CD14-positive monocyte (primary cell): ENCODE results near the gene CFAP74. TPM values are rescaled to one million over a fixed set of nuclear protein-coding genes. Genes with fewer than 3 reads are reported as not detected.

Experiments
- DNase-seq, 3 donors: peaks; one replicate each; pipeline ENCODE4 v3.0.0-alpha.2; 2011 to 2022
- H2AFZ ChIP-seq: 2 replicates; pipeline ENCODE4 v1.6.0; 2012; ENCODE audit warnings: mild to moderate bottlenecking, low read depth, low read length, inconsistent platforms; ENCODE audit not compliant: insufficient read depth, poor library complexity, severe bottlenecking
- H3K27ac ChIP-seq, 2 donors: 1 replicate in 1 of 2; 2 replicates in 1 of 2; pipeline ENCODE4 v1.5.1; 2012 to 2013; ENCODE audit warnings: low read length in 2 of 2, control low read depth in 1 of 2, inconsistent platforms in 1 of 2, low read depth in 1 of 2, mild to moderate bottlenecking in 1 of 2
- H3K27me3 ChIP-seq, 2 donors: one replicate each; pipeline versions ENCODE4 v1.6.0 to v1.6.1; 2011 to 2013; ENCODE audit warnings: low read length in 2 of 2; ENCODE audit not compliant: control insufficient read depth in 2 of 2, insufficient read depth in 2 of 2
- H3K36me3 ChIP-seq, 2 donors: replicated peaks in 1 of 2; 1 replicate in 1 of 2; 2 replicates in 1 of 2; pipeline versions ENCODE4 v1.5.1 to v1.6.1; 2012 to 2013; ENCODE audit warnings: low read length in 2 of 2, control low read depth in 1 of 2, inconsistent platforms in 1 of 2, mild to moderate bottlenecking in 1 of 2; ENCODE audit not compliant: insufficient read depth in 2 of 2, control insufficient read depth in 1 of 2
- H3K4me1 ChIP-seq, 2 donors: 1 replicate in 1 of 2; 2 replicates in 1 of 2; pipeline versions ENCODE4 v1.5.1 to v1.6.1; 2012 to 2013; ENCODE audit warnings: low read length in 2 of 2, control low read depth in 1 of 2, inconsistent platforms in 1 of 2, mild to moderate bottlenecking in 1 of 2, moderate library complexity in 1 of 2; ENCODE audit not compliant: insufficient read depth in 2 of 2, control insufficient read depth in 1 of 2
- H3K4me2 ChIP-seq: replicated peaks from 2 replicates; pipeline ENCODE3; 2012; ENCODE audit warnings: low read length, moderate library complexity, mild to moderate bottlenecking; ENCODE audit not compliant: poor library complexity, severe bottlenecking; ENCODE audit errors: extremely low read depth
- H3K4me3 ChIP-seq, 3 experiments: fragments of 200-600 bp in 1 of 3; sonication (generic) in 1 of 3; replicated peaks in 1 of 3; 1 replicate in 2 of 3; 2 replicates in 1 of 3; pipeline ENCODE4 v1.5.1; 2011 to 2013; ENCODE audit warnings: low read length in 3 of 3, mild to moderate bottlenecking in 3 of 3, control low read depth in 2 of 3, low read depth in 2 of 3, inconsistent platforms in 1 of 3, moderate library complexity in 1 of 3
- H3K79me2 ChIP-seq: 2 replicates; pipeline ENCODE4 v1.6.0; 2012; ENCODE audit warnings: mild to moderate bottlenecking, control low read depth, inconsistent platforms, low read length, moderate library complexity; ENCODE audit not compliant: insufficient read depth
- H3K9ac ChIP-seq: 2 replicates; pipeline ENCODE4 v1.6.0; 2017; ENCODE audit warnings: low read length, mild to moderate bottlenecking; ENCODE audit not compliant: insufficient read depth, poor library complexity, severe bottlenecking
- H3K9me3 ChIP-seq, 2 donors: replicated peaks in 1 of 2; 1 replicate in 1 of 2; 2 replicates in 1 of 2; pipeline versions ENCODE4 v1.5.1 to v1.6.1; 2012 to 2013; ENCODE audit warnings: low read length in 2 of 2, control low read depth in 1 of 2; ENCODE audit not compliant: control insufficient read depth in 1 of 2, insufficient read depth in 1 of 2
- H4K20me1 ChIP-seq: 2 replicates; pipeline ENCODE4 v1.6.0; 2012; ENCODE audit warnings: mild to moderate bottlenecking, low read length, control low read depth, moderate library complexity; ENCODE audit not compliant: insufficient read depth
- H3K27ac Mint-ChIP-seq, 7 donors: one replicate each; pipeline ENCODE4 v1.8.0; 2020; ENCODE audit warnings: mild to moderate bottlenecking in 7 of 7, mixed read lengths in 7 of 7, moderate library complexity in 6 of 7, inconsistent platforms in 2 of 7
- H3K27me3 Mint-ChIP-seq, 3 donors: one replicate each; pipeline ENCODE4 v1.8.0; 2021 to 2022; ENCODE audit warnings: low read depth in 3 of 3, mild to moderate bottlenecking in 3 of 3, mixed read lengths in 3 of 3, moderate library complexity in 3 of 3, inconsistent platforms in 1 of 3
- H3K36me3 Mint-ChIP-seq, 2 donors: one replicate each; pipeline ENCODE4 v1.8.0; 2020; ENCODE audit warnings: mixed read lengths in 2 of 2, inconsistent platforms in 1 of 2, mild to moderate bottlenecking in 1 of 2
- H3K4me1 Mint-ChIP-seq: one replicate; pipeline ENCODE4 v1.8.0; 2020; ENCODE audit warnings: mild to moderate bottlenecking, mixed read lengths
- H3K4me3 Mint-ChIP-seq, 2 donors: one replicate each; pipeline ENCODE4 v1.8.0; 2020; ENCODE audit warnings: mild to moderate bottlenecking in 2 of 2, mixed read lengths in 2 of 2, moderate library complexity in 1 of 2
- H3K9me3 Mint-ChIP-seq, 7 donors: one replicate each; pipeline ENCODE4 v1.8.0; 2020 to 2022; ENCODE audit warnings: mixed read lengths in 7 of 7, mild to moderate bottlenecking in 6 of 7, moderate library complexity in 6 of 7, inconsistent platforms in 2 of 7
- CTCF ChIP-seq: fragments of 200-600 bp; IDR thresholded peaks from one replicate; pipeline ENCODE4 v1.8.0; 2022; ENCODE audit warnings: antibody characterized with exemption, mild to moderate bottlenecking
- WGBS: methylation state at CpG from one replicate; pipeline ENCODE4 v1.1.5; 2013; ENCODE audit warnings: missing lambda C conversion rate; ENCODE audit not compliant: insufficient coverage; 5-methylcytosine and 5-hydroxymethylcytosine counted together
- intact Hi-C, 2 donors: fragments of 100-400 bp; cut with micrococcal nuclease; formaldehyde crosslinking; loops; one replicate each; pipeline versions ENCODE4 v1.15.0 to v1.15.1; 2023
- polyA plus RNA-seq, 3 donors: library from polyadenylated mRNA; depleted of rRNA in 1 of 3; unstranded in 2 of 3; stranded (reverse) in 1 of 3; fragments of 300-500 nt in 2 of 3; fragments of >200 nt in 1 of 3; fragmentation: Illumina TruSeq in 2 of 3; gene quantifications; 1 replicate in 2 of 3; 2 replicates in 1 of 3; pipeline ENCODE4 v1.2.3, GENCODE V29; 2012 to 2021

CFAP74 gene
- polyA plus RNA-seq, 3 donors = not detected

GRCh38 chr1:1938613-1939295, 64.8 kb downstream of the CFAP74 start:
- Mint-ChIP-seq H3K27ac (no peak overlapping the region), H3K27me3 (peaks cover 2 to 4% (median 3%) of the 10 kb centered on the region in 3 donors), H3K36me3 (no peaks in the 10 kb centered on the region), H3K4me1 (peaks cover under 1% of the 10 kb centered on the region), H3K4me3 (no peak overlapping the region), H3K9me3 (peaks cover 0 to 11% (median 4%) of the 10 kb centered on the region in 7 donors)
- no peak overlapping the region for H3K4me2 ChIP-seq
- no peaks in the 10 kb centered on the region for H3K79me2 ChIP-seq
- H4K20me1 ChIP-seq = no peaks in the 10 kb centered on the region
- 95% methylated on average over 22 of the region's 24 CpGs for WGBS
- no peak for TF ChIP-seq CTCF
- no peak overlapping the region for H3K9ac ChIP-seq
- peaks cover under 1% of the 10 kb centered on the region in 2 donors for H3K4me1 ChIP-seq
- H3K36me3 ChIP-seq = no peaks in the 10 kb centered on the region
- no peaks in the 10 kb centered on the region for H3K9me3 ChIP-seq
- no peak overlapping the region for H3K27ac ChIP-seq
- intact Hi-C loops = no loop called here
- H2AFZ ChIP-seq = no peak overlapping the region
- H3K4me3 ChIP-seq = no peak overlapping the region
- no peaks in the 10 kb centered on the region for H3K27me3 ChIP-seq
- no peak for DNase-seq

GRCh38 chr1:1938276-1938573, 65.4 kb downstream of the CFAP74 start:
- no peak overlapping the region for H3K4me3 Mint-ChIP-seq
- no peaks in the 10 kb centered on the region for H3K4me1 Mint-ChIP-seq
- Histone ChIP-seq H3K79me2 (no peaks in the 10 kb centered on the region), H3K27me3 (no peaks in the 10 kb centered on the region), H3K9me3 (no peaks in the 10 kb centered on the region), H3K4me3 (no peak overlapping the region), H4K20me1 (no peaks in the 10 kb centered on the region), H2AFZ (no peak overlapping the region), H3K9ac (no peak overlapping the region), H3K4me1 (no peaks in the 10 kb centered on the region), H3K36me3 (no peaks in the 10 kb centered on the region), H3K4me2 (no peak overlapping the region), H3K27ac (no peak overlapping the region)
- peaks cover 2 to 5% (median 2%) of the 10 kb centered on the region in 3 donors for H3K27me3 Mint-ChIP-seq
- 77% methylated on average over 6 of the region's 6 CpGs for WGBS
- no peak for TF ChIP-seq CTCF
- H3K9me3 Mint-ChIP-seq = peaks cover 0 to 14% (median 4%) of the 10 kb centered on the region in 7 donors
- no peaks in the 10 kb centered on the region for H3K36me3 Mint-ChIP-seq
- intact Hi-C loops = no loop called here
- no peak overlapping the region for H3K27ac Mint-ChIP-seq
- no peak for DNase-seq
